Heart left ventricle (tissue), 16 donors: Measurements from ENCODE around the gene C20orf202. TPM values are rescaled to one million over a fixed set of nuclear protein-coding genes. Genes with fewer than 3 reads are reported as not detected.

Experiments used
- ATAC-seq, 4 donors: fragments of 200-7000 bp; cut with Tn5 transposase; one replicate each; pipeline ENCODE4 v1.9.1; 2020 to 2022; ENCODE audit warnings: moderate library complexity in 4 of 4, mild to moderate bottlenecking in 3 of 4, moderate number of reproducible peaks in 1 of 4
- DNase-seq, 5 donors: peaks; one replicate each; pipeline ENCODE4 v3.0.0-alpha.2; 2020
- H3K27ac ChIP-seq, 12 donors: fragments of 200-600 bp; sonication (generic) in 4 of 12; one replicate each; pipeline versions ENCODE4 v1.5.0 to v1.8.0; 2016 to 2022; ENCODE audit warnings: mild to moderate bottlenecking in 2 of 12
- H3K27me3 ChIP-seq, 9 donors: fragments of 200-600 bp; sonication (generic) in 2 of 9; one replicate each; pipeline versions ENCODE4 v1.5.1 to v1.8.0; 2016 to 2022; ENCODE audit warnings: mild to moderate bottlenecking in 3 of 9
- H3K36me3 ChIP-seq, 9 donors: fragments of 200-600 bp; sonication (generic) in 2 of 9; one replicate each; pipeline versions ENCODE4 v1.5.0 to v1.8.0; 2018 to 2022; ENCODE audit warnings: mild to moderate bottlenecking in 2 of 9
- H3K4me1 ChIP-seq, 12 donors: fragments of 200-600 bp; sonication (generic) in 4 of 12; one replicate each; pipeline versions ENCODE4 v1.5.0 to v1.8.0; 2016 to 2022; ENCODE audit warnings: mild to moderate bottlenecking in 3 of 12
- H3K4me3 ChIP-seq, 12 donors: fragments of 200-600 bp; sonication (generic) in 4 of 12; one replicate each; pipeline versions ENCODE4 v1.5.0 to v1.8.0; 2017 to 2022; ENCODE audit warnings: mild to moderate bottlenecking in 9 of 12, moderate library complexity in 4 of 12
- H3K9me3 ChIP-seq, 12 donors: fragments of 200-600 bp; sonication (generic) in 4 of 12; one replicate each; pipeline versions ENCODE4 v1.5.0 to v1.8.0; 2016 to 2022; ENCODE audit warnings: mild to moderate bottlenecking in 1 of 12
- CTCF ChIP-seq, 12 donors: fragments of 200-600 bp; sonication (generic) in 4 of 12; IDR thresholded peaks; one replicate each; pipeline versions ENCODE4 v1.5.0 to v1.8.0; 2018 to 2022; ENCODE audit warnings: antibody characterized with exemption in 12 of 12, mild to moderate bottlenecking in 5 of 12
- POLR2A ChIP-seq, 2 donors: fragments of 450-650 bp; IDR thresholded peaks; one replicate each; pipeline ENCODE4 v1.6.1; 2017; ENCODE audit warnings: antibody characterized with exemption in 2 of 2, mild to moderate bottlenecking in 2 of 2, moderate library complexity in 2 of 2
- WGBS, 4 donors: extraction: QIAGEN DNeasy Blood & Tissue Kit in 2 of 4; methylation state at CpG; one replicate each; pipeline versions ENCODE4 v1.1.5 to v1.1.7; 2013 to 2018; 5-methylcytosine and 5-hydroxymethylcytosine counted together
- intact Hi-C, 10 donors: fragments of 100-400 bp; cut with DNase I; formaldehyde crosslinking; loops; one replicate each; pipeline versions ENCODE4 v1.11.1 to v1.14.2; 2022
- polyA plus RNA-seq, 2 donors: library from polyadenylated mRNA; stranded (reverse); fragments of 200-250 nt; gene quantifications; one replicate each; pipeline ENCODE4 v1.2.3, GENCODE V29; 2013
- total RNA-seq, 9 donors: library from RNA; depleted of rRNA in 2 of 9; stranded (reverse); fragments of >200 nt in 2 of 9; fragmentation: NEBNext Ultra II Directional in 3 of 9; extraction: Animal tissue kit (Norgen Biotek cat#: 25700) in 3 of 9; gene quantifications; one replicate each; pipeline versions ENCODE4 v1.1.0 to v1.2.4, GENCODE V29; 2016 to 2023
- donor health status: ischemic (EF 13 %, LVEDD 7.1; RV severe dilation, severe dysfunction).
- donor health status: healthy with polysubstance abuse.
- donor health status: DM: no; HTN: yes; CAD: no.
- donor health status: DM: no; HTN: no; CAD: no.
- donor health status: ischemic (EF 25% LVEDD 6.9; RV normal size, moderate dysfunction).
- donor health status: ischemic (EF 25% LVEDD 5.7; RV mildly dilated, moderate dysfunction).
- donor health status: healthy.
- donor health status: DM: yes; HTN: yes; CAD: no.
- donor health status: ischemic (EF 35%, LVEDD 5.7; RV mildly dilated, moderate dysfunction).
- donor health status: nonischemic (EF 11% LVEDD 7.7; RV severe dilation, severe dysfunction).
- donor health status: DM: yes; HTN: yes; CAD: no.
- donor health status: PGD.
- donor health status: ischemic (EF 29% LVEDD 5.4; RV normal size, mild dysfunction).
- donor health status: nonischemic (EF 23%, LVEDD 6.1; RV moderate dilation, normal function).

Gene C20orf202
- total and polyA plus RNA-seq, 11 donors: 0.21 to 0.47 (median 0.32) TPM; not detected in 1

- DNase-seq (no peak), ATAC-seq (no peak)
- WGBS, 4 donors: 81 to 95% (median 94%) methylated on average over 5 of the region's 5 CpGs
- TF ChIP-seq CTCF (IDR thresholded peaks at IDR 0.05) (no peak), POLR2A (IDR thresholded peaks at IDR 0.05) (no peak)
- Histone ChIP-seq H3K4me1 (peaks cover 0 to 13% (median 0%) of the 10 kb centered on the region in 12 donors), H3K36me3 (no peaks in the 10 kb centered on the region), H3K9me3 (peaks cover 0 to 3% (median 0%) of the 10 kb centered on the region in 12 donors), H3K27me3 (no peaks in the 10 kb centered on the region), H3K27ac (no peak overlapping the region), H3K4me3 (no peak overlapping the region)
- intact Hi-C loops: no loop called here
These were observed 4.5 kb upstream of the C20orf202 start for GRCh38 chr20:1198751-1199150.

GRCh38 chr20:1199212-1199873 is 3.9 kb upstream of the C20orf202 start:
- no peak for ATAC-seq
- WGBS, 4 donors: 67 to 79% (median 72%) methylated on average over 7 of the region's 7 CpGs
- H3K36me3 ChIP-seq: no peaks in the 10 kb centered on the region
- peaks cover 0 to 3% (median 0%) of the 10 kb centered on the region in 12 donors for H3K9me3 ChIP-seq
- peak overlapping the region in 1 of 12 donors; percentile 19 for H3K27ac ChIP-seq
- no peaks in the 10 kb centered on the region for H3K27me3 ChIP-seq
- intact Hi-C loops: no loop called here
- DNase-seq: no peak
- no peak overlapping the region for H3K4me3 ChIP-seq
- H3K4me1 ChIP-seq: peaks cover 0 to 19% (median 0%) of the 10 kb centered on the region in 12 donors
- TF ChIP-seq CTCF (IDR thresholded peaks at IDR 0.05): no peak
- no peak for TF ChIP-seq POLR2A (IDR thresholded peaks at IDR 0.05)

- intact Hi-C loops: loop anchor here in 2 of 10 donors (10.0 kb wide), 2 partner anchors 95 to 235 kb away; no protein-coding TSS in a partner anchor
- Histone ChIP-seq H3K9me3 (peaks cover 0 to 3% (median 0%) of the 10 kb centered on the region in 12 donors), H3K27ac (peak overlapping the region in 1 of 12 donors; percentile 19), H3K4me1 (peaks cover 0 to 23% (median 0%) of the 10 kb centered on the region in 12 donors), H3K36me3 (no peaks in the 10 kb centered on the region), H3K27me3 (no peaks in the 10 kb centered on the region), H3K4me3 (no peak overlapping the region)
- ATAC-seq (no peak), DNase-seq (no peak)
- TF ChIP-seq CTCF (IDR thresholded peaks at IDR 0.05): no peak
- no peak for TF ChIP-seq POLR2A (IDR thresholded peaks at IDR 0.05)
- WGBS, 4 donors: 77 to 93% (median 85%) methylated on average over 1 of the region's 1 CpG
These were observed 3.3 kb upstream of the C20orf202 start for GRCh38 chr20:1199964-1200363.

- ATAC-seq: no peak
- intact Hi-C loops: loop anchor here in 2 of 10 donors (10.0 kb wide), 2 partner anchors 99 to 239 kb away; no protein-coding TSS in a partner anchor
These were observed 376 bp downstream of the C20orf202 start for GRCh38 chr20:1203630-1204029.

More at GRCh38 chr20:1203630-1204029, 376 bp downstream of the C20orf202 start:
- H3K4me1 ChIP-seq: peaks cover 0 to 23% (median 0%) of the 10 kb centered on the region in 12 donors
- H3K36me3 ChIP-seq: no peaks in the 10 kb centered on the region
- TF ChIP-seq POLR2A (IDR thresholded peaks at IDR 0.05): no peak
- TF ChIP-seq CTCF (IDR thresholded peaks at IDR 0.05): no peak
- DNase-seq: no peak
- H3K4me3 ChIP-seq: no peak overlapping the region
- H3K27ac ChIP-seq: peak overlapping the region in 6 of 12 donors; percentile 13 to 56 (median 47)
- H3K9me3 ChIP-seq: no peaks in the 10 kb centered on the region
- 47 to 55% (median 51%) methylated on average over 5 of the region's 5 CpGs for WGBS, 4 donors
- no peaks in the 10 kb centered on the region for H3K27me3 ChIP-seq
